ENCODE data around the gene IMP4. TPM values are rescaled to one million over a fixed set of nuclear protein-coding genes. Genes with fewer than 3 reads are reported as not detected.

Gene IMP4
- total and polyA plus RNA-seq, 2 experiments from 2014 or later = 87.8 to 147 TPM

DNA sequence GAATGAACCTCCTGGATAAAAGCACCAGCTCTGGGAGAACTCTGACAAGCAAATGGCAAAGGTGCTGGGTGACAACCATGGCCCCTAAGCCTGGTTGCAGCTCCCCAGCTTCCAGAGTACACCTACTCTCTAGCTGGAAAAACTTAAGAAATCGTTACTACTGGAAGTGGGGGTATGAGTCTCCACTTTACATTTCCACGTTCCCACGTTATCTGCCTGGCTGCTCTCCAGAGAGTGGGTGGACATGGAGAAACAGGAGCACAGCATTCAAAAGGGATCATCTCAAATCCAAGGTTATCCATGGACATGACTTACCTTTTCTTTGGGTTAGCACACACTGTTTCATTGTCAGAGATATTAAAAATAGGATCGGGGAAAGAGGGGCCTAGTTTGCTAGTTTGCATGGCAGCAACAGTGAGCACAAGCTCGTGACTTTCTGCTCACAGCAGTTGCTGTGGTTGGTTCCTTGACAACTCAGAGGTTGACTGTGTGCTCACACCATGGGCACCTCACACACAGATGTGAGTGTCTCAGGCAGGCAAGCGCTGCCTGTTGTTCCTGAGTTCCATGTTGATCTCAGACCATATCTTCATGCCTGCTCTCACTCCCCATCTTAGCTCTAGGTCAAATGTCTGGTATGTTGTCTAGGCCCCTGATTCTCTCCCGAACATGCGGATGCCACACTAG lies 45.7 kb downstream of the IMP4 start (continued):
- no peak for TF ChIP-seq ZNF462 (CRISPR knock-in tag; IDR thresholded peaks at IDR 0.05)
- no peak for TF ChIP-seq EZH2 (IDR thresholded peaks at IDR 0.05; ENCODE audit: low read depth, unreplicated experiment)
- no peak for TF ChIP-seq NANOG (IDR thresholded peaks at IDR 0.05; ENCODE audit: borderline replicate concordance)
- TF ChIP-seq CREB1 (CRISPR knock-in tag; IDR thresholded peaks at IDR 0.05; ENCODE audit: low read depth) = no peak
- no peak for TF ChIP-seq REST (IDR thresholded peaks at IDR 0.05; ENCODE audit: unreplicated experiment)

All from GM23338 (cell line).